CD4-positive, alpha-beta memory T cell (primary cell): Measurements from ENCODE around the gene PEX14. TPM values are rescaled to one million over a fixed set of nuclear protein-coding genes. Genes with fewer than 3 reads are reported as not detected.
A peak's percentile ranks its signal among the peaks of the same experiment; 100 is the strongest.

Source experiments
- CTCF ChIA-PET: fragments of 350-600 bp; sonication (Branson Sonifier 250); formaldehyde crosslinking; loops from one replicate; lab custom pipeline; 2021; ENCODE audit warnings: inconsistent platforms; ENCODE audit not compliant: partially characterized antibody; lab: Charles Lee
- POLR2A ChIA-PET: fragments of 350-600 bp; sonication (Branson Sonifier 250); formaldehyde crosslinking; loops from one replicate; lab custom pipeline; 2021; ENCODE audit not compliant: partially characterized antibody; lab: Charles Lee
- DNase-seq, 5 donors: peaks; one replicate each; pipeline versions ENCODE4 v3.0.0 to v3.0.0-alpha.2; 2020 to 2022; ENCODE audit warnings: mixed read lengths in 1 of 5
- H3K27ac ChIP-seq: one replicate; pipeline ENCODE4 v1.7.0; 2013; ENCODE audit warnings: low read depth, low read length
- H3K27me3 ChIP-seq: 2 replicates; pipeline ENCODE4 v1.7.0; 2013; ENCODE audit warnings: mild to moderate bottlenecking, low read length, moderate library complexity; ENCODE audit not compliant: insufficient read depth
- H3K36me3 ChIP-seq: 2 replicates; pipeline ENCODE4 v1.7.0; 2013; ENCODE audit warnings: mild to moderate bottlenecking, low read length, moderate library complexity; ENCODE audit not compliant: insufficient read depth
- H3K4me1 ChIP-seq: 2 replicates; pipeline ENCODE4 v1.7.0; 2013; ENCODE audit warnings: mild to moderate bottlenecking, low read length, moderate library complexity; ENCODE audit not compliant: insufficient read depth
- H3K4me3 ChIP-seq, 2 donors: one replicate each; pipeline ENCODE4 v1.7.0; 2013; ENCODE audit warnings: low read length in 2 of 2, mild to moderate bottlenecking in 1 of 2
- H3K9me3 ChIP-seq, 2 donors: one replicate each; pipeline ENCODE4 v1.7.0; 2013; ENCODE audit warnings: low read length in 2 of 2, control low read depth in 1 of 2; ENCODE audit not compliant: control insufficient read depth in 1 of 2
- H3K27ac Mint-ChIP-seq, 7 donors: one replicate each; pipeline ENCODE4 v1.8.0; 2020 to 2021; ENCODE audit warnings: mixed read lengths in 7 of 7, mild to moderate bottlenecking in 6 of 7, inconsistent platforms in 3 of 7, moderate library complexity in 3 of 7
- H3K27me3 Mint-ChIP-seq, 2 donors: one replicate each; pipeline ENCODE4 v1.8.0; 2020 to 2021; ENCODE audit warnings: mixed read lengths in 2 of 2
- H3K36me3 Mint-ChIP-seq, 2 donors: one replicate each; pipeline ENCODE4 v1.8.0; 2020 to 2021; ENCODE audit warnings: mixed read lengths in 2 of 2, inconsistent platforms in 1 of 2, mild to moderate bottlenecking in 1 of 2
- H3K4me1 Mint-ChIP-seq, 4 donors: one replicate each; pipeline ENCODE4 v1.8.0; 2020 to 2021; ENCODE audit warnings: mixed read lengths in 4 of 4, mild to moderate bottlenecking in 1 of 4
- H3K4me3 Mint-ChIP-seq, 8 donors: one replicate each; pipeline ENCODE4 v1.8.0; 2020 to 2021; ENCODE audit warnings: mixed read lengths in 8 of 8, mild to moderate bottlenecking in 7 of 8, moderate library complexity in 6 of 8, inconsistent platforms in 3 of 8
- H3K9me3 Mint-ChIP-seq, 8 donors: one replicate each; pipeline ENCODE4 v1.8.0; 2020 to 2021; ENCODE audit warnings: mixed read lengths in 8 of 8, mild to moderate bottlenecking in 5 of 8, inconsistent platforms in 3 of 8, moderate library complexity in 1 of 8
- intact Hi-C: fragments of 100-400 bp; cut with micrococcal nuclease; formaldehyde crosslinking; loops from one replicate; pipeline ENCODE4 v1.15.1; 2023
- polyA plus RNA-seq, 2 donors: library from polyadenylated mRNA; unstranded; fragments of 300-500 nt; fragmentation: Illumina TruSeq; gene quantifications; one replicate each; pipeline ENCODE4 v1.2.3, GENCODE V29; 2021
- total RNA-seq, 2 experiments: library from RNA; stranded (reverse); gene quantifications; one replicate each; pipeline ENCODE4 v1.2.3, GENCODE V29; 2021

The PEX14 gene
- total and polyA plus RNA-seq, 4 experiments from 2014 or later, result 3.1 to 16.1 (median 9.9) TPM

DNA sequence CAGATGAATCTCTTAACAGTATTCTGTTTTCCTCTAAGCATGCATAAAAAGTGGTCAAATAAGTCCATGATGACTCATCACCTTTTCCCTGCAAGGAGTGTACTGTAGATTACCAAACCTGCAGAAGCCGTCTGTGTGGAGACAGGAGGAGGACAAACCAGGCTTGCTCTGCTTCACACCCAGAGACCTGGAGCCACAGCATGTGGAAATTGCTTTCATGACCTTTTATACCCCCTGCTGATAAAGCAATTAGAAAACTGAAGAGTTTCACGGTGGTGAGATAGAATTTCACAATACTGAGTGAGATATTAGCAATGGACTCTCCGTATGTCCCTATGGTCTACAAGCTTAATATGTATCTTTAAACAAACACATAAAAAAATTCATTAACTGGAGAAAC, 15.6 kb upstream of the PEX14 start:
- intact Hi-C loops, result no loop called here
- no peak overlapping the region for H3K4me3 Mint-ChIP-seq

DNA sequence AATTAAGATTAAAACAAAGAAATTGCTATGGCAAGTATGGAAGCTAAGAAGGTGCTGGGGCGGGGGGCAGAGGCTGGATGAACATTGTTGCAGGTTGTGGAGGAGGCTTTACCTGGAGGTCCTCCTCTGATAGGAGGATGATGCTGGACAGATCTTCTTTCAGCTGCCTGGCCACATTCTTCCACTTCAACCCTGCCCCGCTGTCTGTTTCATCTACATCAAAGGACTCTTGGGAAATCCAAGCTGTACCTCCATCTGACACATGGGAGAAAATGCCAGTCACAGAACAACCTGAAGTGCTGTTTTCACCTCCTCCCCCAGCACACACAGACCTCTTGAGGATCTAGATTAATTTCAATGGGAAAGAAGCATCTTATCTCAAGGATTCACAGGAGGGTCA, 7.7 kb upstream of the PEX14 start:
- CTCF ChIA-PET, result interaction anchor here (1.0 kb wide), 1 partner anchor 27 kb away, joined by 3 read pairs; no protein-coding TSS in a partner anchor
- peaks cover 28 to 49% of the 10 kb centered on the region in 2 donors for H3K36me3 Mint-ChIP-seq
- POLR2A ChIA-PET, result interaction anchor here (0.7 kb wide), 1 partner anchor 38 kb away, joined by 5 read pairs; no protein-coding TSS in a partner anchor

More for the DNA sequence above, 15.6 kb upstream of the PEX14 start:
- no peaks in the 10 kb centered on the region for H3K27me3 ChIP-seq
- ChIA-PET POLR2A (no interaction called here), CTCF (no interaction called here)
- H3K36me3 Mint-ChIP-seq, result peaks cover 24 to 31% of the 10 kb centered on the region in 2 donors
- no peak overlapping the region for H3K27ac Mint-ChIP-seq
- H3K27me3 Mint-ChIP-seq, result no peaks in the 10 kb centered on the region
- H3K4me3 ChIP-seq, result no peak overlapping the region
- H3K4me1 Mint-ChIP-seq, result peaks cover 0 to 8% (median 3%) of the 10 kb centered on the region in 4 donors
- DNase-seq, result no peak
- no peaks in the 10 kb centered on the region for H3K4me1 ChIP-seq
- H3K36me3 ChIP-seq, result peaks cover 18% of the 10 kb centered on the region
- no peaks in the 10 kb centered on the region for H3K9me3 ChIP-seq
- H3K9me3 Mint-ChIP-seq, result no peaks in the 10 kb centered on the region
- H3K27ac ChIP-seq, result no peak overlapping the region

DNA sequence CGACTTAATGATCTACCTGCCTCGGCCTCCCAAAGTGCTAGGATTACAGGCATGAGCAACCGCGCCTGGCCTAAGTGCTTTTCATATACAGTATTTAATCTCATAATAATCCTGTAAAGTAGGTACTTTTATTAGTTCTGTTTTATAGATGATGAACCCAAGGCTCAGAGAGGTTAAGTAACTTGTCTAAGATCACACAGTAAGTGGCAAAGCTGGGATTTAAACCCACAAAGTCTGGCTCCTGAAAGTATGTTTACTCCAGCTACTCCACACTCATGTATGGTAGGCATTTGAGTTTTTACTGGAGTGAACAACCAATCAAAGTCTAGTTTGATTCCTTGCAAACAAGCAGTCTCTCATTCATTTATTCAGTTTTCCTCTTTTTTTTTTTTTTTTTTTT, 4.7 kb upstream of the PEX14 start:
- Histone ChIP-seq H3K27ac (no peak overlapping the region), H3K4me1 (peaks cover 33% of the 10 kb centered on the region), H3K4me3 (no peak overlapping the region), H3K27me3 (no peaks in the 10 kb centered on the region), H3K36me3 (peaks cover 18% of the 10 kb centered on the region), H3K9me3 (no peaks in the 10 kb centered on the region)
- DNase-seq, result no peak
- CTCF ChIA-PET, result no interaction called here
- H3K27me3 Mint-ChIP-seq, result no peaks in the 10 kb centered on the region
- no peak overlapping the region for H3K4me3 Mint-ChIP-seq
- H3K4me1 Mint-ChIP-seq, result peaks cover 14 to 35% (median 26%) of the 10 kb centered on the region in 4 donors
- POLR2A ChIA-PET, result no interaction called here
- intact Hi-C loops, result loop anchor here (5.0 kb wide), 1 partner anchor 558 kb away; the partner anchor contains the start of gene CTNNBIP1
- H3K9me3 Mint-ChIP-seq, result no peaks in the 10 kb centered on the region
- peaks cover 13 to 33% of the 10 kb centered on the region in 2 donors for H3K36me3 Mint-ChIP-seq
- H3K27ac Mint-ChIP-seq, result no peak overlapping the region

More for the DNA sequence above, 7.7 kb upstream of the PEX14 start:
- H3K9me3 ChIP-seq, result no peaks in the 10 kb centered on the region
- Mint-ChIP-seq H3K27ac (peak overlapping the region in 1 of 7 donors; percentile 41), H3K27me3 (no peaks in the 10 kb centered on the region), H3K4me1 (peaks cover 7 to 13% (median 11%) of the 10 kb centered on the region in 4 donors), H3K4me3 (no peak overlapping the region), H3K9me3 (no peaks in the 10 kb centered on the region)
- intact Hi-C loops, result no loop called here
- no peaks in the 10 kb centered on the region for H3K27me3 ChIP-seq
- H3K4me1 ChIP-seq, result peaks cover 11% of the 10 kb centered on the region
- H3K27ac ChIP-seq, result no peak overlapping the region
- peaks cover 32% of the 10 kb centered on the region for H3K36me3 ChIP-seq
- no peak for DNase-seq
- no peak overlapping the region for H3K4me3 ChIP-seq

DNA sequence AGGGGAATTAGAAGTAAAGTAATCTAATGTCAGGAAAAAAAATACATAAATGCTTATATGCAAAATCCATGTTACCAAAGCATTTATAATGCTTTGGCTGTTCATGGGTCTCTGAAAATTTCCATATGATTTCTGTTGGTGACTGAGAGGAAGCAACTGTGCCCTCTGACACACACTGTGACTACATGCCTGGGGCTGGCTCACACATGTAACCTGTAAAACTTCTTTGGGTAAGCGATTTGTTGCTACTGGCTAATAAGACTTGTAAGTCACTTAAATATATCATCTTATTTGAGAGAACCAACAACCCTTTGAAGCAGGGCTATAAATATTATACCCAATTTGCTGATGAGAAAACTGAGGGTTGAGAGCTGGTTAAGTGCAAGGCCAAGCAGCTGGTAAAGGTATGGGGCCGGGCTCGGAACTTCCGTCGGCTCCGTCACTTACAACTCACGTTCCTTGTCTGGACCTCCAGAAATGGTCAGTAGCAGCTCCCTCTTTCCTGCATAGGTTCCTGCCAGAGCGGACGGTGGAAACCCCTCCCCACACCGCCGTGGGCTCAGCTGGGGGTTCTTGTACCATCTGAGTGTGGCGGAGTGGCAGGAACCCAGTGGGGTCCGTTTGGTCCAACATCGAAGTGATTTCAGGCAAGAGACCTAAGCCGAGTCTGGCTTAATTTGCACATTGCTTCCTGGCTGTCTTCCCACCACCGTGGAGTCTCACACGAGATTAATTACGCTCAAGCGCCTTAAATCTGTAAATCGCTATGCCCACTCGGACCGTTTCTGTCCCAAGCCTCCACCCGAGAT, 3.1 kb upstream of the PEX14 start:
- Mint-ChIP-seq H3K9me3 (no peaks in the 10 kb centered on the region), H3K27ac (peak overlapping the region; percentile 83 to 94 (median 89)), H3K36me3 (peaks cover 13 to 34% of the 10 kb centered on the region in 2 donors), H3K4me3 (peak overlapping the region; percentile 91 to 95 (median 92)), H3K4me1 (peaks cover 27 to 51% (median 39%) of the 10 kb centered on the region in 4 donors), H3K27me3 (no peaks in the 10 kb centered on the region)
- Histone ChIP-seq H3K4me1 (peaks cover 47% of the 10 kb centered on the region), H3K27ac (peak overlapping the region; percentile 68), H3K4me3 (peak overlapping the region; percentile 64 to 84), H3K36me3 (peaks cover 13% of the 10 kb centered on the region), H3K27me3 (no peaks in the 10 kb centered on the region), H3K9me3 (no peaks in the 10 kb centered on the region)
- POLR2A ChIA-PET, result interaction anchor here (0.9 kb wide), 1 partner anchor 1438 kb away, joined by 3 read pairs; no protein-coding TSS in a partner anchor
- intact Hi-C loops, result loop anchor here (1.0 to 5.0 kb wide), 3 partner anchors 41 to 559 kb away; partner anchors contain the start of genes CENPS, CTNNBIP1 and UBE4B
- no peak for DNase-seq
- CTCF ChIA-PET, result interaction anchor here (0.6 to 2.1 kb wide), 2 partner anchors 22 to 42 kb away, joined by 3 to 7 read pairs; no protein-coding TSS in a partner anchor

DNA sequence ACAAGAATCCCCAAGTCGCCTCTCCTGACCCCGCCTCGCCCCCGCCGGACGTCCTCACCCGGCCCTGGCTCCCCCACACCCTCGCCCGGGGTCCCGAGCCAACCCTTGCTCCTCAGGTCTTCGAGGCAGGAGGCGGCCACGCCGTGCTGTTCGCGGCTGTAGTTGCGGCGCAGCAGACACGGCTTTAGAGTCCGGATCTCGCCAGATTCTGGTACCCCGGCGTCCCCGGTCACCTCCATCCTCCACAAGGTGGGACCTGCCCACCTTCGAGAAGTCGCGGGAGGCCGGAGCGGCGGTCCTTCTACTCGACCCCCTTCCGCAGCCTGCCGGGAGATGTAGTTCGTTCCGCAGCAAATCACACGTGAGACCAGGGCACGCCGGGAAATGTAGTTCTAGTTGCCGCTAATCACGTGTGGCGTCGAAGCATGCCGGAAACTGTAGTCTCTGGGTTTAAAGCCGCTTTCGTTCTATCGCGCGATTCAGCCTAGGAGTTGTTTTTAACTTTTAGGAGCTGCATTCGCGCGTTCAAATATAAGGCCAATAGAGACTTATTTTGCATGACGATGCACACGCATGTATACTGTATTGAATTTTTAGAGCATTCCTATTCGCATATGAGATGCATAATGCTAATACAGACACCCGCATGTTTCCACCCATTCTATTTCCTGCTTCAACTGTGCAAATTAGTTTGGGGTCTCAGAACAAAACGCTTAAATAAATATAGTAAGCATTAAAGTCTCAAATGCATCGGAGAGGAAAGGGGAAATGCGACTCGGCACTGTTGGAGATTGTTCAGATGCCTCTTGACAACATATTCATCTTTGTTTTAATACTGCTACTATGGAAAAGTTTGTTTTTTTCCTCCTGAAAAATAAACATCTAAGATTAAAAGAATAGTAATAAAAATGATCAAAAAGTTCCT, 2.3 kb upstream of the PEX14 start, which contains the start of gene DFFA:
DFFA (minus strand) TSS at position 310 of the 925 bp plus-strand sequence; CDS start at position 239, 71 bp downstream.
- Histone ChIP-seq H3K36me3 (peaks cover 13% of the 10 kb centered on the region), H3K27me3 (no peaks in the 10 kb centered on the region), H3K4me3 (peak within 1 kb of the TSS; percentile 64 to 84), H3K9me3 (no peaks in the 10 kb centered on the region), H3K27ac (peak within 1 kb of the TSS; percentile 68), H3K4me1 (peaks cover 50% of the 10 kb centered on the region)
- intact Hi-C loops, result loop anchor here (1.0 to 5.0 kb wide), 3 partner anchors 42 to 560 kb away; partner anchors contain the start of genes CENPS, CTNNBIP1 and UBE4B
- Mint-ChIP-seq H3K27me3 (no peaks in the 10 kb centered on the region), H3K36me3 (peaks cover 10 to 30% of the 10 kb centered on the region in 2 donors), H3K27ac (peak within 1 kb of the TSS; percentile 83 to 94 (median 89)), H3K4me1 (peaks cover 32 to 53% (median 43%) of the 10 kb centered on the region in 4 donors), H3K4me3 (peak within 1 kb of the TSS; percentile 91 to 95 (median 92)), H3K9me3 (no peaks in the 10 kb centered on the region)
- ChIA-PET CTCF (interaction anchor here (2.1 kb wide), 1 partner anchor 22 kb away, joined by 7 read pairs; no protein-coding TSS in a partner anchor), POLR2A (interaction anchor here (0.9 kb wide), 1 partner anchor 1437 kb away, joined by 3 read pairs; no protein-coding TSS in a partner anchor)
- peak; percentile 86 to 96 (median 88) for DNase-seq

DNA sequence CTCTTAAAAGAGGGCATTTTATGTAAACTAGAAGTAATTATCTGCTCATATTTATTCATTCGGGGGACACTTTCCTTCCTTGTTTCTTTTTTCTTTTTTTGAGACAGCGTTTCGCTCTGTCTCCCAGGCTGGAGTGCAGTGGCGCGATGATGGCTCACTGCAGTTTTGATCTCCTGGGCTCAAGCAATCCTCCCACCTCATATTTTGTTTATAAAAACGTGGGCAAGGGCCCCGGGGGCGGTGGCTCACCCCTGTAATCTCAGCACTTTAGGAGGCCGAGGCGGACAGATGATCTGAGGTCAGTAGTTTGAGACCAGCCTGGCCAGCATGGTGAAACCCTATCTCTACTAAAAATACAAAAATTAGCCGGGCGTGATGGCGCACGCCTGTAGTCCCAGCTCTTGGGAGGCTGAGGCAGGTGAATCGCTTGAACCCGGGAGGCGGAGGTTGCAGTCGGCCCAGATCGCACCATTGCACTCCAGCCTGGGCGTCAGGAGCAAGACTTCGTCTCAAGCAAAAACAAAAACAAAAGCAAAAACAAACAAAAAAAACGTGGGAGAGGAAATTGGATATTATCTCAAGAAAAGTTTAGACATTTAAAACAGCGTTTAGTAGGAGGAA, 1.5 kb upstream of the PEX14 start:
- H3K27ac ChIP-seq, result no peak overlapping the region
- peaks cover 2 to 24% of the 10 kb centered on the region in 2 donors for H3K36me3 Mint-ChIP-seq
- intact Hi-C loops, result loop anchor here (2.0 to 5.0 kb wide), 2 partner anchors 440 to 561 kb away; partner anchors contain the start of genes CTNNBIP1 and UBE4B
- peaks cover 50% of the 10 kb centered on the region for H3K4me1 ChIP-seq
- H3K27me3 ChIP-seq, result no peaks in the 10 kb centered on the region
- ChIA-PET CTCF (no interaction called here), POLR2A (no interaction called here)
- H3K4me1 Mint-ChIP-seq, result peaks cover 34 to 54% (median 44%) of the 10 kb centered on the region in 4 donors
- no peaks in the 10 kb centered on the region for H3K9me3 Mint-ChIP-seq
- H3K9me3 ChIP-seq, result no peaks in the 10 kb centered on the region
- H3K36me3 ChIP-seq, result peaks cover 10% of the 10 kb centered on the region
- H3K4me3 Mint-ChIP-seq, result peak overlapping the region in 7 of 8 donors; percentile 29 to 94 (median 92)
- peak overlapping the region in 3 of 7 donors; percentile 83 to 94 (median 88) for H3K27ac Mint-ChIP-seq
- H3K27me3 Mint-ChIP-seq, result no peaks in the 10 kb centered on the region
- no peak for DNase-seq
- peak overlapping the region in 1 of 2 donors; percentile 64 for H3K4me3 ChIP-seq
